ENCODE results near the gene TFAM. TPM values are rescaled to one million over a fixed set of nuclear protein-coding genes. Genes with fewer than 3 reads are reported as not detected.

Gene TFAM
- total RNA-seq, 2 experiments from 2014 or later = 62.7 to 94.6 TPM

- intact Hi-C loops (cut with micrococcal nuclease; ENCODE audit: unreplicated experiment) = no loop called here
- ChIA-PET POLR2A (interaction anchor here (0.6 kb wide), 1 partner anchor 59 kb away, joined by 3 read pairs; no protein-coding TSS in a partner anchor), CTCF (ENCODE audit: unreplicated experiment) (no interaction called here)
- Histone ChIP-seq H3K36me3 (ENCODE audit: insufficient read depth, low read length) (peaks cover 4% of the 10 kb centered on the region; the same call in 1 of the 2 replicates), H4K20me1 (ENCODE audit: insufficient read depth, low read length) (peaks cover 8% of the 10 kb centered on the region; the same call in 1 of the 2 replicates), H3K4me1 (ENCODE audit: insufficient read depth, low read length, poor library complexity, severe bottlenecking) (no peaks in the 10 kb centered on the region), H3K4me3 (ENCODE audit: low read depth, low read length, poor library complexity, severe bottlenecking) (no peak overlapping the region), H3K4me2 (ENCODE audit: low read length) (no peak overlapping the region), H3K9me2 (ENCODE audit: insufficient read depth, low read length) (no peaks in the 10 kb centered on the region), H3K9me3 (ENCODE audit: low read length) (no peaks in the 10 kb centered on the region), H3K79me2 (ENCODE audit: insufficient read depth, low read depth, low read length) (peaks cover 5% of the 10 kb centered on the region; the same call in 1 of the 2 replicates), H2AFZ (ENCODE audit: low read length) (no peak overlapping the region), H3K27ac (ENCODE audit: low read depth, low read length, poor library complexity, severe bottlenecking) (no peak overlapping the region)
- no peak for DNase-seq (ENCODE audit: low spot score)
- TF ChIP-seq CTCF (conservative IDR thresholded peaks at IDR 0.05; ENCODE audit: low read length) (no peak), EZH2phosphoT487 (IDR thresholded peaks at IDR 0.05; ENCODE audit: borderline replicate concordance, low read depth, low read length) (no peak)
- no TSS peak for BruUV-seq (replicated peaks)
Observed at GRCh38 chr10:58356756-58357155, 28.5 kb upstream of the TFAM start.

DNA sequence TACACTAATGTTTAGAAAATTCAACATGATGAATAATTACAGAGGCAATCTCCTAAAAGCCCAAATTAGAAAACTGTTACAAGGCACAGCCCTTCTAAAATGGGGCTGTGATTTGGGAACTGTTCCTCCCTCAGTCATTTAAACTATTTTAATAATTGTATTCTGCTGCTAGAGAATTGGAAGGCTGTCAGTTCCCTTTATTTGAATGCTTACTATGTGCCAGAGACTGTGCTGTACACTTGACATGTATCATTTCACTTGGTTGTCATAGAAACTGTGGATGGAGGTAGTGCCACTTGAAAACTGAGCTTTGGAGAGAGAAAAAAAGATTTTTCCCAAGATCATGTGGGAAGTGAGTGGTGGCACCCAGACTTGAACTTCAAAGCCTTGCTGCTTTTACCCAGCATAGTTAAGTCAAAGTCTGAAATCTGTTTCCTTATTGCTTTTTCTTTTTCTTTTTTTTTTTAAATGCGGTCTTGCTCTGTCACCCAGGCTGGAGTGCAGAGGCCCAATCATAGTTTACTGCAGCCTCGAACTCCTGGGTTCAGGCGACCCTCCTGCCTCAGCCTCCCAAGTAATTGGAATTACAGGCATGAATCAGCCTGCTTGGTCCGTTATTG lies 26.8 kb upstream of the TFAM start:
- peaks cover 5% of the 10 kb centered on the region; the same call in 1 of the 2 replicates for H3K79me2 ChIP-seq (ENCODE audit: insufficient read depth, low read depth, low read length)
- CTCF ChIA-PET (ENCODE audit: unreplicated experiment) = no interaction called here
- POLR2A ChIA-PET = interaction anchor here (0.6 to 2.3 kb wide), 3 partner anchors 8 to 92 kb away, joined by 3 to 11 read pairs (median 3); no protein-coding TSS in a partner anchor
- intact Hi-C loops (cut with micrococcal nuclease; ENCODE audit: unreplicated experiment) = no loop called here
- H3K36me3 ChIP-seq (ENCODE audit: insufficient read depth, low read length) = peaks cover 10% of the 10 kb centered on the region; the same call in 1 of the 2 replicates
- peaks cover 8% of the 10 kb centered on the region; the same call in 1 of the 2 replicates for H4K20me1 ChIP-seq (ENCODE audit: insufficient read depth, low read length)
- no peak for TF ChIP-seq EZH2phosphoT487 (IDR thresholded peaks at IDR 0.05; ENCODE audit: borderline replicate concordance, low read depth, low read length)
- no peak for TF ChIP-seq CTCF (conservative IDR thresholded peaks at IDR 0.05; ENCODE audit: low read length)
- no peaks in the 10 kb centered on the region for H3K9me2 ChIP-seq (ENCODE audit: insufficient read depth, low read length)
- H3K27ac ChIP-seq (ENCODE audit: low read depth, low read length, poor library complexity, severe bottlenecking) = no peak overlapping the region
- BruUV-seq (replicated peaks) = no TSS peak
- no peak for DNase-seq (ENCODE audit: low spot score)
- no peak overlapping the region for H2AFZ ChIP-seq (ENCODE audit: low read length)
- H3K4me2 ChIP-seq (ENCODE audit: low read length) = no peak overlapping the region
- no peaks in the 10 kb centered on the region for H3K9me3 ChIP-seq (ENCODE audit: low read length)
- H3K4me1 ChIP-seq (ENCODE audit: insufficient read depth, low read length, poor library complexity, severe bottlenecking) = no peaks in the 10 kb centered on the region
- H3K4me3 ChIP-seq (ENCODE audit: low read depth, low read length, poor library complexity, severe bottlenecking) = no peak overlapping the region

DNA sequence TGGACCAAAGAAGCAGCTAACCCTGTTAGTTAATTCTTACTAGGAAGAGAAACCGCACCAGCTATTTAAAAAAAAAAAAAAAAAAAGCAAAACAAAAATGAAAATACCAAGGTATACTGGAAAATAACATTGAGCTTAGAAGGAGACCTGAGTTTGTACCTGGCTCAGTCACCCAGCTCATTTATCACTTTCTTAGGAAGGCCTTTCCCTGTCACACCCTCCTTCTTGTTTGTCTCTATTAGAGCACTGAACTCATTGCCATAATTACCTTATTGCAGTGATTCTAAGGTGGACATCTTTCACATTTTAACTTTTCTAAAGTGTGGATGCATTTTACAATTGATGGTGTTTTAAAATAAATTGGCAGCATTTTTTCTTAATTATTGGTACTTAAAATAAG lies 26.3 kb upstream of the TFAM start:
- POLR2A ChIA-PET = interaction anchor here (0.6 to 2.3 kb wide), 4 partner anchors 8 to 91 kb away, joined by 3 to 11 read pairs (median 4); no protein-coding TSS in a partner anchor
- CTCF ChIA-PET (ENCODE audit: unreplicated experiment) = no interaction called here
- H3K79me2 ChIP-seq (ENCODE audit: insufficient read depth, low read depth, low read length) = peaks cover 5% of the 10 kb centered on the region; the same call in 1 of the 2 replicates
- no peak overlapping the region for H3K27ac ChIP-seq (ENCODE audit: low read depth, low read length, poor library complexity, severe bottlenecking)
- H2AFZ ChIP-seq (ENCODE audit: low read length) = no peak overlapping the region
- H3K9me3 ChIP-seq (ENCODE audit: low read length) = no peaks in the 10 kb centered on the region
- H3K4me1 ChIP-seq (ENCODE audit: insufficient read depth, low read length, poor library complexity, severe bottlenecking) = no peaks in the 10 kb centered on the region
- BruUV-seq (replicated peaks) = no TSS peak
- no peak overlapping the region for H3K4me2 ChIP-seq (ENCODE audit: low read length)
- peaks cover 6% of the 10 kb centered on the region; the same call in 1 of the 2 replicates for H4K20me1 ChIP-seq (ENCODE audit: insufficient read depth, low read length)
- intact Hi-C loops (cut with micrococcal nuclease; ENCODE audit: unreplicated experiment) = no loop called here
- no peak for DNase-seq (ENCODE audit: low spot score)
- no peaks in the 10 kb centered on the region for H3K9me2 ChIP-seq (ENCODE audit: insufficient read depth, low read length)
- H3K36me3 ChIP-seq (ENCODE audit: insufficient read depth, low read length) = peaks cover 13% of the 10 kb centered on the region; the same call in 1 of the 2 replicates
- H3K4me3 ChIP-seq (ENCODE audit: low read depth, low read length, poor library complexity, severe bottlenecking) = no peak overlapping the region
- no peak for TF ChIP-seq EZH2phosphoT487 (IDR thresholded peaks at IDR 0.05; ENCODE audit: borderline replicate concordance, low read depth, low read length)
- no peak for TF ChIP-seq CTCF (conservative IDR thresholded peaks at IDR 0.05; ENCODE audit: low read length)

Measured in OCI-LY7 (cell line).